ENCODE measurements around the gene SS18L1.
A peak's percentile ranks its signal among the peaks of the same experiment; 100 is the strongest.

Gene SS18L1

GRCh38 chr20:62163986-62164762 is 20.6 kb downstream of the SS18L1 start:
- CTCF ChIA-PET, result no interaction called here
- peak overlapping the region; percentile 89 for H3K27ac ChIP-seq
- DNase-seq (ENCODE audit: low spot score), result no peak
- TF ChIP-seq CTCF (conservative IDR thresholded peaks at IDR 0.05; ENCODE audit: low read depth), result no peak
- POLR2A ChIA-PET (ENCODE audit: low non-redundant PET), result no interaction called here

- no peak for TF ChIP-seq CTCF (conservative IDR thresholded peaks at IDR 0.05; ENCODE audit: low read depth)
- POLR2A ChIA-PET (ENCODE audit: low non-redundant PET), result no interaction called here
- no peak for DNase-seq (ENCODE audit: low spot score)
- CTCF ChIA-PET, result interaction anchor here (0.7 kb wide), 1 partner anchor 138 kb away, joined by 3 read pairs; no protein-coding TSS in a partner anchor
- H3K27ac ChIP-seq, result peak overlapping the region; percentile 89
Observed at GRCh38 chr20:62164879-62165761, 21.6 kb downstream of the SS18L1 start.

- peak overlapping the region; percentile 89 for H3K27ac ChIP-seq
- CTCF ChIA-PET, result no interaction called here
- DNase-seq (ENCODE audit: low spot score), result no peak
- TF ChIP-seq CTCF (conservative IDR thresholded peaks at IDR 0.05; ENCODE audit: low read depth), result no peak
- POLR2A ChIA-PET (ENCODE audit: low non-redundant PET), result no interaction called here
Observed at GRCh38 chr20:62165762-62166399, 22.3 kb downstream of the SS18L1 start.

- 0 out of 2 replicates have a peak overlapping the region, but pooled peaks have one; percentile 3 for H3K27ac ChIP-seq
- no peak for DNase-seq (ENCODE audit: low spot score)
- TF ChIP-seq CTCF (conservative IDR thresholded peaks at IDR 0.05; ENCODE audit: low read depth), result no peak
- CTCF ChIA-PET, result interaction anchor here (0.6 kb wide), 1 partner anchor 805 kb away, joined by 3 read pairs; no protein-coding TSS in a partner anchor
- POLR2A ChIA-PET (ENCODE audit: low non-redundant PET), result interaction anchor here (0.7 kb wide), 1 partner anchor 207 kb away, joined by 16 read pairs; no protein-coding TSS in a partner anchor
Observed at GRCh38 chr20:62167474-62167873, 23.9 kb downstream of the SS18L1 start.

- CTCF ChIA-PET, result no interaction called here
Observed at GRCh38 chr20:62168061-62168460, 24.5 kb downstream of the SS18L1 start.

More at GRCh38 chr20:62168061-62168460, 24.5 kb downstream of the SS18L1 start:
- DNase-seq (ENCODE audit: low spot score), result no peak
- no peak overlapping the region for H3K27ac ChIP-seq
- TF ChIP-seq CTCF (conservative IDR thresholded peaks at IDR 0.05; ENCODE audit: low read depth), result no peak
- POLR2A ChIA-PET (ENCODE audit: low non-redundant PET), result interaction anchor here (0.7 kb wide), 2 partner anchors 35 to 207 kb away, joined by 3 to 16 read pairs; no protein-coding TSS in a partner anchor

Measured in RWPE1 (cell line).